ENCODE data around the gene TEAD3. TPM values are rescaled to one million over a fixed set of nuclear protein-coding genes. Genes with fewer than 3 reads are reported as not detected.

TEAD3 gene
- total RNA-seq, 2 experiments from 2014 or later, result 0.70 to 0.71 TPM

DNA sequence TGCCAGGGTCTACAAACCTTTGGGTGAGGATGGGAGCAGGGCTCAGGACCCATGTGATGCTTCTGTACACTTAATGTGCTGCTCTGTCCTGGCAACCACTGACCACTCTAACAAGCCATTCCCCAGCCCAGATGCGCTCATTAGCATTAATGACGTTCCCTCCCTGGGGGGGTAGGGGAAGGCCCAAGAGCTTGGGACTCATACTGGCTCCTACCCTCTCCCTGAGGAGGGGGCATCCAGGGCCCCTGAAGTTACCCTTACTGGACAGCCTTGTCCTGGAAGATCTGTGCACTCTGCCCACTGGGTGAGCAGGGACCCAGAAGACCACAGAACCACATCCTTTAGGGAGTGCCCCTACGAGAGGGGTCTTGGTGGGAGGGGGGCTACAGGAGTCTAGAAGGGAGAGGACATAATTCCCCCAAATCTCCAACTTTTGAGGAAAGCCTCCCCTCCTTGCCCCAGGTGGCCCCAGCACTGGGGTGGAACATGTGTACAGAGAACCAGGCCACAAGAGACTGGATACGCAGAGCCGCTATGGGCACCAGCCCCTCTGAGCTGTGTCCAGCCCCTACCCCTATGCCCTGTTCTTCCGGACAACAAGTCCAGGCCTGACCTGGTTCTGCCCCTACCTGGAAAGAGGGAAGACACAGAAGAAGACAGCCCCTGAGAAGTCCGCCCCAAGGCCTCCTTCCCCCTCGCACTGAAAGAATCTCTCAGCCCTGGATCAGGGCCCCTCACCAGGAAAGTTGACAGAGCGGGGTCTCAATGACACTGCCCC, 1.4 kb downstream of the TEAD3 start:
- POLR2A ChIA-PET, result no interaction called here
- CTCF ChIA-PET, result interaction anchor here (1.0 kb wide), 1 partner anchor 126 kb away, joined by 3 read pairs; no protein-coding TSS in a partner anchor

- POLR2A ChIA-PET, result no interaction called here
- CTCF ChIA-PET, result interaction anchor here (1.0 kb wide), 1 partner anchor 127 kb away, joined by 3 read pairs; no protein-coding TSS in a partner anchor
Measured at GRCh38 chr6:35494161-35494563, 2.7 kb downstream of the TEAD3 start.

GRCh38 chr6:35493307-35493983, 3.4 kb downstream of the TEAD3 start:
- CTCF ChIA-PET, result no interaction called here

GRCh38 chr6:35492974-35493284, 4.0 kb downstream of the TEAD3 start:
- ChIA-PET CTCF (no interaction called here), POLR2A (no interaction called here)

More at GRCh38 chr6:35493307-35493983, 3.4 kb downstream of the TEAD3 start:
- POLR2A ChIA-PET, result no interaction called here

DNA sequence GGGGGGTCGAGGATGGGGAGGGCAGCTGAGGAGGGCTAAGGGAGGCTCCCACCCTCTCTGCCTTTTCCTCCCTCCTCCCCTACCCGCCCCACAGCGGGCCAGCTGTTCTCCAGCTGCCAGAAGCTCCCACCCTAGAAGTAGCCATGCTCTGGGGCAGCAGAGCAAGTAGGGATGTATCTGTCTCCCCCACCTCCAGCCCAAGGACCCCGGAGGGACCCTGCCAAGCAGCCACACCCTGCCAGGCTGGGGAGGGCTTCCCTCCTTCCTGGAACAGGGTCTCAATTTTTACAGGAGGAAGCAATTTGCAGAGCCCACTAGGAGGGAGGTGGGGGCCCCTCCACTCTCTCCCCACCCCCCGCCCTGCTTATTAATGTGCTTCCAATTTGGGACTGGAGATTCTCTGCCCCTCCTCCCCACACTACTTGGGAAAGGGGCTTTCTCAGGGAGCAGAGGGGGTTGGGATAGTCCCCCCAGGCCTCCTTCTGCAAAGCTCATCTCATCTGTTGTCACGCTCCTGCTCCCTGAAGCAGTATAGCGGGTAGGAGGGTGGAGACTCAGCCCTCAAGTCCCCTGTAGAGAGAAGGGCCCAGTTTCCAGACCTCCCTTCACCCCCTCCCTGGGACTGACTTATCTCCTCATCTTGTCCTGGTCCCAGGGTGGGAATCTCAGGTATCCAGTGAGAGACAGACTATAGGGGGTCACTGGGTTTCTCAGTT, 4.5 kb downstream of the TEAD3 start:
- CTCF ChIA-PET, result no interaction called here
- POLR2A ChIA-PET, result interaction anchor here (1.1 kb wide), 1 partner anchor 19 kb away, joined by 7 read pairs; no protein-coding TSS in a partner anchor

GRCh38 chr6:35491558-35492257, 5.2 kb downstream of the TEAD3 start:
- ChIA-PET POLR2A (interaction anchor here (1.1 kb wide), 1 partner anchor 18 kb away, joined by 7 read pairs; no protein-coding TSS in a partner anchor), CTCF (no interaction called here)

DNA sequence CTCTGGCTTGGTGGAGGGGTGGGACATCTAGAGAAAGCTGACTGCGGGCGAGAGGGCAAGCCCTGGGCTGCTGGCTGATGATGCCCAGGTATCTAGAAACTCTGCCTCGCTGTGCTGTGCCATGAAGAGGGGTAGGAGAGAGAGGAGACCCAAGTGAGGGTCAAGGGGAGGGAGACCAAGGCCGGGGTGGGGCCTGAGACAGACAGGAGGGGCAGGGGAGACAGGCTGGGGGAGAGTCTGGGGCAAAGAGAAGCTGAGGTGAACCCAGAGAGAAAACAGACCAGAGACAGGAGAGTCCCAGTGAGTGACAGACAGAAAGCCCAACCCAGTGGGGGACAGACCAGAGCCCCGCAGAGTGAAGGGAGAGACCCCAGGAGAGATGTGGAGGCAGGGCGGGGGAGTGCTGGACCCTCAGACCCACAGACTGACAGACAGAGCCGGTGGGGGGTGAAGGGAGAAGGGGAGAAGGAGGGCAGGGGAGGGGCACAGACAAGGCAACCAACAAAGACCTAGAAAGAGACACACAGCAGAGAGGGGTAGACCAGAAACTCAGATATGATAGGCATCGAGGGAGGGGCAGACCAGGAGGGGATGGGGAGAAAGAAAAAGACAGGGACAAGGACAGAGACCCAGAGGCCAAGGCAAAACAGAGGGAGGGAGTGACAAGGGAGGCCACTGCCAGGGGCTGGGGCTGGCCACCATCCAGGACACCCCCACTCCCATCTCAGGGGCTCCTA, 5.9 kb downstream of the TEAD3 start:
- ChIA-PET CTCF (interaction anchor here (0.6 kb wide), 1 partner anchor 10 kb away, joined by 3 read pairs; no protein-coding TSS in a partner anchor), POLR2A (interaction anchor here (0.7 to 1.1 kb wide), 2 partner anchors 17 kb away, joined by 4 to 7 read pairs; no protein-coding TSS in a partner anchor)

DNA sequence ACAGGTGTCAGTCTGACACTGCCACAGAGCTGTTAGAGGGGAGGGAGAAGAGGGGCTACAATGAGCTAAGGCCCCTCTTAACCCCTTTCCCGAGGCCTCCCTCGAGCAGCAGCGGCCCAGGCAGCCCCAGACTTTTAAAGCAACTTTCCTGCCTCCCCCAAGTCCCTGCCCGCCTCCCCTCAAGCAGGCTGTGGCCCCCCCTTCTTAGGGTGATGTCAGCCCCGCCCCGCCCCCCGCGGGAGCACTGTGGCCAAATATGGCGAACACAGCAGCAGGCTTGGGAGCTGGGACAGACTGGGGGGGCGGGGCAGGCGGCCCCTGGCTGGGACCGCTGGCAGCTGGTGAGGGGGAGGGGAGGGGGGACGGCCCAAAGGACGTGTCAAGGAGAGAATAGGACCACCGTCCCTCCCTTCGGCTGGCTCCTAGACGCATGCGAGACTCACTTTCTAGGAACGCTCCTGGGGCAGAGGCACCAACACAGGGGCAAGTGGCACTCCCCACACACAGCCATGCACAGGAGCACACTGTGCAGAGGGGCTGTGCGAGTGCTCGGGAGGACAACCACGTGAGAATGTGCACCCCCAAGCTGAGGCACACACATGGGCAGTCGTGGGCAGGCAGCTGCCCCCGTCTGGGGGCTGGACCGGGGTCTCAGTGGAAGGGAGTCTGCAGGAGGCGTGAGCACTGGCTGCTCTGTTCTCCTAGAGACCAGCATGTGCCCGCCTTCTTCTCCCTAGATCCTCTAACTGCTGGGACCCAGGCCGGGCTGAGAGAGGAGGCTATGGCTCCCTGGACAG, 6.7 kb downstream of the TEAD3 start:
- CTCF ChIA-PET, result interaction anchor here (0.6 kb wide), 1 partner anchor 9 kb away, joined by 3 read pairs; no protein-coding TSS in a partner anchor
- POLR2A ChIA-PET, result interaction anchor here (0.7 kb wide), 1 partner anchor 17 kb away, joined by 4 read pairs; no protein-coding TSS in a partner anchor

DNA sequence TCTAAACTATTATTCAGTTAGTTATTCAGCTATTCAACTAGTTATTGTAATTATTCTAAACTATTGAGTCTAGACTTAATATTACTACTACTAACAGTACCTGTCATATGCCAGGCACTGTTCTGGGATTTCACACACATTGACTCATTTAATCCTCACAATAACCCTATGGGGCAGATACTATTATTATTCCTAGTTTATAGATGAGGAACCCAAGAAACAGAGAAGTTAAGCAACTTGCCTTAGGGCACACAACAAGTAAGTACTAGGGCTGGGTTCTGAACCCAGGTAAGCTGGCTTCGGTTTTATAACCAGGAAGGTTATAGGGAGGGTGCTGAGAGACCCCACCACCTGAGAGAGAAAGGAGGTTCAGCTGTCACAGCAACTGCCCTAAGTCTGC, 7.8 kb downstream of the TEAD3 start:
- ChIA-PET POLR2A (no interaction called here), CTCF (no interaction called here)

DNA sequence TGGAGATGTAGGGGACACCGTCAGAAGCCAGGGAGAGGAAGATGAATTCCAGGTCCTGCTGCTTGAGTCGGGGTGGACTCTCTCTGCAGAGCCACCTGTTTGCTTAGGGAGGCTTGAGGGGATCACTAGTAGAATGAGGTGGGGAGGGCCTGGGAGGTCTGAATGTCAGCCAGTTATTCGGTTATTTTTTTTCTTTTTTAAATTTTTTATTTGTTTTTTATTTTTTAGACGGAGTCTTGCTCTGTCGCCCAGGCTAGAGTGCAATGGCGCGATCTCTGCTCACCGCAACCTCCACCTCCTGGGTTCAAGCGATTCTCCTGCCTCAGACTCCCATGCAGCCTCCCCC, 8.4 kb downstream of the TEAD3 start:
- ChIA-PET POLR2A (no interaction called here), CTCF (no interaction called here)

GRCh38 chr6:35487658-35488516, 9.0 kb downstream of the TEAD3 start:
- CTCF ChIA-PET, result interaction anchor here (1.0 kb wide), 1 partner anchor 541 kb away, joined by 3 read pairs; no protein-coding TSS in a partner anchor
- POLR2A ChIA-PET, result interaction anchor here (0.6 kb wide), 2 partner anchors 58 to 1498 kb away, joined by 3 to 4 read pairs; partner anchors contain the start of gene MTCH1

- POLR2A ChIA-PET, result no interaction called here
Measured at GRCh38 chr6:35486005-35486925, 10.6 kb downstream of the TEAD3 start.

GRCh38 chr6:35485402-35485877, 11.4 kb downstream of the TEAD3 start:
- CTCF ChIA-PET, result no interaction called here

More at GRCh38 chr6:35486005-35486925, 10.6 kb downstream of the TEAD3 start:
- CTCF ChIA-PET, result interaction anchor here (1.0 kb wide), 1 partner anchor 542 kb away, joined by 3 read pairs; no protein-coding TSS in a partner anchor

DNA sequence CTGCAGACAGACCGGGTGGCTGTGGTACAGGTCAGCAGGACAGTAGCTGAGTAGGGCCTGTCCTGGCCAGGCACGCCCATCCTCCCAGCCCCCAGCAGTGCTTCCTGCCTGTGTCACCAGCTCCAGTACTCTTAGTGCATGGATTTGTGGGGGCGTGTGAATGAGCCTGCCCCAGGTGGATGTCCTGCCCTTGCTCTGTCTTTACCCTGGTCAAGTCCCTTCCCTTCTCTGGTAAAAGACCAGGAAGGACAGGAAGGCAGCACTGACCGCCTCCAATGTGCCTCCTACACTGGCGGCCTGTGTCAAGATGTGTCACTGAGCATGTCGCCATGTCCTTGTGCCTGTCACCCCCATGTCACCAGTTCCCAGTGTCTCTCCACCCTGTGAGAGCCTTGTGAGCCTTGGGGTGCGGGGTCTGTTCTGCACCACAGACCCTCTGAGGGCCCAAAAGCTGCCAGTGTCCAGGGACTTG, 11.9 kb downstream of the TEAD3 start:
- ChIA-PET POLR2A (no interaction called here), CTCF (no interaction called here)

More at GRCh38 chr6:35485402-35485877, 11.4 kb downstream of the TEAD3 start:
- POLR2A ChIA-PET, result no interaction called here

DNA sequence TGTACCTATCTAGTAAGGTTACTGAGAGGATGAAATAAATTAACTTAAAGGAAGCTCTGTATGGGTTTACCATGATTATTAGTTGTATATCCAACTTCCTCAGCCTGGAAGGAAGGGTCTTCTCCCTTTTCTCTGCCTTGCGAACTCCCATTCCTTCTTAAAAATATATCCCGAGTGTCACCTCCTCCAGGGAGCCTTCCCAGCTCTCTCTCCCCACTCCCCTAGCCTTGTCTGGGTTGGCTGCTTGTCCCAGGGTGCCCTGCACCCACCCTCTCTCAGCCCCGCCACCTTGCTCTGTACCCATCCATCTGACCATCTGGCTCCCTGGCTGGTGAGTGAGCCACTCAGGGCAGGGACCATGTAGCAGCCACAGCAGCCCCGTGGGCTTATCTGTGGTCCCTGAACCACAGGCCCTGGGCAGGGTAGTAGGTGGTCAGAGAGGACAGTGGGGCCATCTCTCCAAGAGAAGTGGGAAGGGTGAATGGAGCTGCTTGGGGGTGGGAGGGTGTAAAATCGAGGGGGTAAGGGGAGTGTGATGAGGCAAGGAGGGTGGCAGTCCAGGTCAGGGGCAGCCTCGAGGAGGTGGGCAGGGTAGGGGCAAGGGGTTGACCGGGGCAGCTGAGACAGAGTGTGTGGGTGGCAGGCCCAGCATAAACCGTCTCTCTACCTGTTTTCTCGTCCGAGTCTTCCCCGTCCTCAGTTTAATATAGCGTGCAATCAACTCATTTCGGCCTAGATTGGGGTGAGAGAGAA, 12.8 kb downstream of the TEAD3 start:
- ChIA-PET POLR2A (no interaction called here), CTCF (no interaction called here)
